GM10847 (cell line): ENCODE measurements around the gene MAFG.

Experiments
- POLR2A ChIP-seq: IDR thresholded peaks from 2 replicates; pipeline ENCODE4 v1.6.1; 2011; ENCODE audit not compliant: insufficient read length; ENCODE audit errors: extremely low read depth

MAFG gene

GRCh38 chr17:81932333-81932983 is 4.9 kb upstream of the MAFG start:
- TF ChIP-seq POLR2A = no peak

- no peak for TF ChIP-seq POLR2A
These were observed 4.2 kb upstream of the MAFG start for GRCh38 chr17:81931557-81932332.

- no peak for TF ChIP-seq POLR2A
These were observed 3.6 kb upstream of the MAFG start for GRCh38 chr17:81931189-81931556.

- no peak for TF ChIP-seq POLR2A
These were observed 2.9 kb upstream of the MAFG start for GRCh38 chr17:81930142-81931125.

GRCh38 chr17:81929253-81930141 is 2.0 kb upstream of the MAFG start:
- TF ChIP-seq POLR2A = no peak

GRCh38 chr17:81928544-81929252 is 1.2 kb upstream of the MAFG start:
- TF ChIP-seq POLR2A = no peak

- TF ChIP-seq POLR2A = no peak
These were observed 333 bp downstream of the MAFG start for GRCh38 chr17:81927152-81927652.

- TF ChIP-seq POLR2A = no peak
These were observed 934 bp downstream of the MAFG start for GRCh38 chr17:81926451-81927151.

GRCh38 chr17:81925860-81926450 is 1.6 kb downstream of the MAFG start:
- no peak for TF ChIP-seq POLR2A

- TF ChIP-seq POLR2A = no peak
These were observed 2.7 kb downstream of the MAFG start for GRCh38 chr17:81924557-81925532.

GRCh38 chr17:81923302-81924260 is 4.0 kb downstream of the MAFG start:
- no peak for TF ChIP-seq POLR2A
